Superior temporal gyrus (tissue), 1 donor: Measurements from ENCODE around the gene LSM3.

ENCODE experiments used
- DNase-seq: peaks from one replicate; pipeline ENCODE4 v3.0.0-alpha.2; 2016; ENCODE audit errors: extremely low spot score

LSM3 gene

GRCh38 chr3:14178247-14179113, at the start of gene LSM3, which contains the start of gene XPC:
Gene LSM3 (plus strand): TSS chr3:14178817. CDS start chr3:14178861, 44 bp downstream.
Gene XPC (minus strand): TSS chr3:14178601. CDS start chr3:14178568, 33 bp downstream.
- DNase-seq, result peak; percentile 100

GRCh38 chr3:14129296-14129695, 49.3 kb upstream of the LSM3 start:
- no peak for DNase-seq

- DNase-seq, result no peak
Observed at GRCh38 chr3:14130230-14130629, 48.4 kb upstream of the LSM3 start.

GRCh38 chr3:14130707-14131106, 47.9 kb upstream of the LSM3 start:
- DNase-seq, result no peak

- DNase-seq, result no peak
Observed at GRCh38 chr3:14131134-14131533, 47.5 kb upstream of the LSM3 start.

- no peak for DNase-seq
Observed at GRCh38 chr3:14132120-14132519, 46.5 kb upstream of the LSM3 start.

- DNase-seq, result no peak
Observed at GRCh38 chr3:14132689-14133088, 45.9 kb upstream of the LSM3 start.

- no peak for DNase-seq
Observed at GRCh38 chr3:14133188-14133800, 45.3 kb upstream of the LSM3 start.

GRCh38 chr3:14133876-14134275, 44.7 kb upstream of the LSM3 start:
- no peak for DNase-seq

- no peak for DNase-seq
Observed at GRCh38 chr3:14134291-14134690, 44.3 kb upstream of the LSM3 start.

- no peak for DNase-seq
Observed at GRCh38 chr3:14135581-14135980, 43.0 kb upstream of the LSM3 start.

- DNase-seq, result no peak
Observed at GRCh38 chr3:14137004-14137403, 41.6 kb upstream of the LSM3 start.

GRCh38 chr3:14137445-14137844, 41.2 kb upstream of the LSM3 start:
- DNase-seq, result no peak

- no peak for DNase-seq
Observed at GRCh38 chr3:14138109-14138877, 40.3 kb upstream of the LSM3 start.

- no peak for DNase-seq
Observed at GRCh38 chr3:14138878-14139655, 39.5 kb upstream of the LSM3 start.

GRCh38 chr3:14139771-14140170, 38.8 kb upstream of the LSM3 start:
- no peak for DNase-seq

- no peak for DNase-seq
Observed at GRCh38 chr3:14140668-14141067, 37.9 kb upstream of the LSM3 start.

GRCh38 chr3:14141144-14141543, 37.5 kb upstream of the LSM3 start:
- peak; percentile 26 for DNase-seq

GRCh38 chr3:14141602-14142341, 36.8 kb upstream of the LSM3 start:
- DNase-seq, result no peak

GRCh38 chr3:14142567-14143270, 35.9 kb upstream of the LSM3 start:
- DNase-seq, result peak; percentile 25
